Measurements from ENCODE around the gene PARVB.
A peak's percentile ranks its signal among the peaks of the same experiment; 100 is the strongest.

Gene PARVB

DNA sequence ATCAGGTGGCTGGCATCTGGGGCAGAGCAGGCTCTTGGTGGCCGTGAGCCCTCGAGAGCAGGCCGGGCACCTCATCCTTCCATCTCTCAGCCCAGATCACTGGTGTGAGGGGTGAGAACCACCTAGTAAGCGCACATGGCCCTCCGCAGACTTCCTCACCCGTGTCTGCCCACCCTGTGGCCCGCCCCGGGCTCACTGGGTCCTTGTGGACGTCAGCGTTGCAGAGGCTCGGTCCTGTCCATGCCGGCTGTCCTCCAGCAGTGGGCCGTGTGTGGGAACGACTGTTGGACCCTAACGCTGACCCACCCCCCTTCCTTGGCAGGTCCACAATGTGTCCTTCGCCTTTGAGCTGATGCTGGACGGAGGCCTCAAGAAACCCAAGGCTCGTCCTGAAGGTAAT lies 139.4 kb downstream of the PARVB start:
- no peak for DNase-seq (ENCODE audit: low spot score)

DNA sequence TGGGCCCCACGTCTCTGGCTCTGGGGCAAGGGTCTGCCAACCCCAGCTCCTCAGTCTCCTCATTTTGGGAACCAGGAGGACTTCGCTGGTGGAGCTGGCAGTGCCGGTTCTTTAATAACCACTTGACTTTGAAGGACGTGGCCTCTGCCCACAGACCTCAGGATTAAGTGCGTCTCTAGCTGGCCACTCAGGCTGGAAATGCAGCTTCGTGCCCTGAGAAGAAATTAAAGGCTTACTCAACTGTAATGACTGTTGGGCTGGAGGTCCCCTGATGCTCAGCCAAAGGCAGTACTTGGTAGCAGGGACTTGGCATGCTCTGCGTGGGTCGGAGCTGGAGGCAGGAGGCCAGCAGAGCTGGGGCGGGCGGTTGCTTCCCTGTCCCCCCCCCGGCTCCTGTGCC lies 139.9 kb downstream of the PARVB start:
- no peak for DNase-seq (ENCODE audit: low spot score)

DNA sequence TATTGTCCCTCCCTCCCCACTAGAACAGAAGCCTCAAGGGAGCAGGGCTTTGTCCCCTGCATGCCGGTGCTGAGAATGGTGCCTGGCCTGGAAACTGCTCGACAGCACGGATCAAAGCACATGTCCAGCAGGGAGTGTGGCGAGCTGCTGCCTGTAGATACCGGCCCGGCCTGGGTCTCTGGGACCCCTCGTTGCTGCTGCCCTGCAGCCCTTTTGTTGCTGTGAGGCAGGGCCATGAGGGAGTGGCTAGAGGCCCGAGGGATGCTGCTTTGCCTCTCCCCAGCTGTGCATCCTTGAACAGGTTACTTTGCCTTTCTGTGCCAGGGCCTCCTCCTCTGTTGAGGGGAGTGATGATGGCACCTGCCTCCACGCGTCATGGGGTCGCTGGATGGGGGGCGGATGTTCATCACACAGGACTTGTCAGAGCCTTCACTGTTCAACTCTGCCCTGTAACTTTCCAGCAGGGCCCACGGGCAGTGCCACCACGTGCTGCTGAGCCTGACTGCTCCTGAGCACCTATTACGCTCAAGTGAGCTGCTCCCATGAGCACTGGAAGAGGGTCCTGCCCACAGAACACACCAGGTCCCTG lies 141.3 kb downstream of the PARVB start:
- no peak for DNase-seq (ENCODE audit: low spot score)

DNA sequence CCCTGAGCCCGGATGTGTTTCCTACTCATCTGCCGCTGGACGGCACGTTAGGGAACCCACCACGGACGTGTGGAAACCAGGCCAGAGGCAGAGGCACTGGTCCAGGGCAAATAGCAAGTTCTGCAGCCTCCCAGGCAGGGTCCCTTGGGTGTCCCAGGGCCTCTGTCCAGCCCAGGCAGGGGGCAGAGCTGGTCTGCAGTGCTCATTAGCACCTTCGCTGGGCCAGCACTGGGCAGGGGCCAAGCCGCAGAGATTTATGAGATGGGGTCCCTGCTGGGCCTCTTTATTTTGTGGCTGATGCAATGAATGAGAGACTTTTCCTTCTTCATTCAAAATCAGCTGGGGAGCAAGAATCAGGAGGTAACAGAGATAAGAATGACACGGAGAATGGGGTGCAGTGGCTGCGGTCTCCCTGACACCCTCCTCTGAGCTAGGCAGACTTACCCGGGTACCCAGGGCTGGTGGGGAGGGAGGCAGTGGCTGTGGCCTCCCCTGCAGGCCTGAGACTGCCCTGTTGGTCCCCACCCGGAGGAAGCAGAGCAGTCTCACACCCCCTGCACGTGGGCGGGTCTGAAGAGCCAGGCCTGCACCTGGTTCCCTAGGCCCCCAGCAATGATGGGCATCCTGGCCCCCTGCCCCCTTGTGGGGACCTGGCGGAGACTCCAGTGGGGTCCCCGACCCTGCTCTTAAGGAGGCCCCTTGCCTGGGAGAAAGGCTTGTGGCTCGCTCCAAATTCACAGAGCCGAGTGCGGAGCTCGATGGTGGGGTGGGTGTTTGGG lies 142.6 kb downstream of the PARVB start:
- DNase-seq (ENCODE audit: low spot score): no peak

- DNase-seq (ENCODE audit: low spot score): no peak
Observed at GRCh38 chr22:44167501-44167900, 143.4 kb downstream of the PARVB start.

DNA sequence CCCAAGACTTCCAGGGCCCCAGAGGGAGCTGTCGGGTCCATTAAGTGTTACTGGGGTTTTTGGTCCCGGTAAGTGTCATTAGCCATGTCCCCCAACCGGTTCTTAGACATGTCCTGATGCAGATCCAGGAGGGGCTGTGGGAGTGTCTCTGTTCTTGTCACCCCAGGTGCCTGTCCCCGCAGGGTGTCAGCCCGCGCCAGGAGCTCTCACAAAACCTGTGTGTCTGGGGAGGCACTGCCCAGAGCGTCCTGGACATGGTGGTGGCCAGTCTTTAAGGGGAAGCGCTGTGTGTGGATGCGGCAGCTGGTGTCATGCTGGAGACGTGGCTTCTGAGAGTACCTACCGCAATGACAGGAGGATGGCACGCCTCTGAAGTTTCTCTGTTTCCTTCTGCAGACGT lies 144.1 kb downstream of the PARVB start:
- DNase-seq (ENCODE audit: low spot score): no peak

GRCh38 chr22:44170470-44170869 lies 146.4 kb downstream of the PARVB start:
- DNase-seq (ENCODE audit: low spot score): no peak

DNA sequence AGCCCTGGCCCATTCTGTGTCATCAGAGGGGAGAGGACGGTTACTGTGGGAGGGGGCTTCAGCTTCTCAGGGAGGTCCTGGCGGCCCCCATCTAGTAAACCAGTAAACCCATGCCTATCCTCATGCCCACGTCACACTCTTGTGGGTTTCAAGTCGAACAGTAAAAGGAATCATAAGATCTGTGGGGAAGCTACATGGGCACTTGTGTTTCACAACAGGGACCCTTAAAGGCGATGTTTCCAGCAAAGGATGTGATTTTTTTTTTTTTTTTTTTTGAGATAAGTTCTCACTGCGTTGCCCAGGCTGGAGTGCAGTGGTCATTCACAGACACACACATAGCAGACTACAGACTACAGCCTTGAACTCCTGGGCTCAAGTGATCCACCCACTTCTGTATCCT lies 147.5 kb downstream of the PARVB start:
- no peak for DNase-seq (ENCODE audit: low spot score)

DNA sequence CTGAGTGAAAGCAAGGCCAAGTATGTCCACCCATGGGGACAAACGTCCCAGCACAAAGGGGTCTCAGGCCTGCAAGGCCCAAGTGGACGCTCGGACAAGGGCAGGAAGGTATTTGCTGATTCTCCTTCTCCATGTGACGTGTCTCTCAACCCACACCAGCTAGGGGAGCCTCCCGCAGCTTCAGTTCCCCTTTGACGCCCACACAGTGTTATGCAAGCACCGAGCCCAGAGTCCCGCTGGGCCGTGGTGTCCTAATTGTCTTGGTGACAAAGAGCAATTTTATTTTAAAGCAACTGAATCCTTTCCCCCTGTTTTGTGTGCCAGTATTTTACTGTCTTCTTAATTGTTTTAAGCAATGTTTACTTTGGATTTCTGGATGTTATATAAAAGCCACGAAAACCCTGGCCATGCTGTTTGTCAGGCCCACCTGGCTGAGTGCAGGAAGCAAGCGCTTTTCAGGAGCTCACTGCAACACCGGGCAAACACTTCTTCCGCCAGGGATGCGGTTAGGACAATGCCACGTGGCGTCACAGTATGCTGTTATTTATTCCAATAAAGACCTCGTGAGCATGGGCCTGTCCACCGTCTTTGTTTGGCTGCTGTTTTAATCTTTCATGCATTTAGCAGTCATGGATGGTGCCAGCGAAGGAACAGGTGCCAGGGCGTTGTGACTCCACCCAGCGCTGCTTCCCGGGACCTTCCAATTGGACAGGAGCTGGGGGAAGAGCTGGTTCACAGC lies 148.4 kb downstream of the PARVB start:
- peak; percentile 43 for DNase-seq (ENCODE audit: low spot score)

DNA sequence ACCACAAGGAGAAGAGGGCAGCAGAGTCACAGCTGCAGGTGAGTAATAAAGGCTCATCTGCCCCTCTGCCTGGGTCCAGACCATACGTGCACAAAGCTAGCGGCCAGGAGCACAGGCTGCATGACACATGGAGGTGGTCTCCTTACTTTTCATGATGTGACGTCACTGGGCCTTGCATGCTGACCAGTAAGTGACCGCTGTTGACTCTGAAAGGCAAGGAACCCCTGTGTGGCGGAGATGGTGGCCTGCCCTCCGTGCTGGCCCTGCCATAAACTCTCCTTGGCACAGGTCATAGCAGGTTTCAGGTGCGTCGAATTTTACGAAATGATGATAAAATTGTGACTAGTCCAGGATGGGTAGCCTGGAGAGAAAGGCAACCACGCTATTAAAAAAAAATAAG lies 149.1 kb downstream of the PARVB start:
- no peak for DNase-seq (ENCODE audit: low spot score)

DNA sequence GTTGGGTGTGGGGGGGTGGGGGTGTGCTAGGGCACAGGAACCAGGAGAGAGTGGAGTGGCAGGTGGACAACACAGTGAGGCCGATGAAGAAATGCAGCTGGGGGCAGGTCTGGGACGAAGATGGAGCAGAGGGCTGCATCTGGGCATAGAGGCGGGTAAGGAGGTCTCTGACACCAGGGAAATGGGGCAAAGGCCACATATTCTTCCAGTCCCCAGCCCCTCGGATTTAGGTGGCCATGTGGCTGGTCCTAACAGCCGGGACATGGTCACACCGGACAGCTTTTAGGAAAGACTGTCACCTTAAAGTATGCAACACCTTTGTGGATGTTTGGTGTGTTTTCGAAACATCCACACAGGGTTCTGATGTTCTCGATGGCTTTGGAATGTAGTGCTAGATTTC lies 151.6 kb downstream of the PARVB start:
- no peak for DNase-seq (ENCODE audit: low spot score)

DNA sequence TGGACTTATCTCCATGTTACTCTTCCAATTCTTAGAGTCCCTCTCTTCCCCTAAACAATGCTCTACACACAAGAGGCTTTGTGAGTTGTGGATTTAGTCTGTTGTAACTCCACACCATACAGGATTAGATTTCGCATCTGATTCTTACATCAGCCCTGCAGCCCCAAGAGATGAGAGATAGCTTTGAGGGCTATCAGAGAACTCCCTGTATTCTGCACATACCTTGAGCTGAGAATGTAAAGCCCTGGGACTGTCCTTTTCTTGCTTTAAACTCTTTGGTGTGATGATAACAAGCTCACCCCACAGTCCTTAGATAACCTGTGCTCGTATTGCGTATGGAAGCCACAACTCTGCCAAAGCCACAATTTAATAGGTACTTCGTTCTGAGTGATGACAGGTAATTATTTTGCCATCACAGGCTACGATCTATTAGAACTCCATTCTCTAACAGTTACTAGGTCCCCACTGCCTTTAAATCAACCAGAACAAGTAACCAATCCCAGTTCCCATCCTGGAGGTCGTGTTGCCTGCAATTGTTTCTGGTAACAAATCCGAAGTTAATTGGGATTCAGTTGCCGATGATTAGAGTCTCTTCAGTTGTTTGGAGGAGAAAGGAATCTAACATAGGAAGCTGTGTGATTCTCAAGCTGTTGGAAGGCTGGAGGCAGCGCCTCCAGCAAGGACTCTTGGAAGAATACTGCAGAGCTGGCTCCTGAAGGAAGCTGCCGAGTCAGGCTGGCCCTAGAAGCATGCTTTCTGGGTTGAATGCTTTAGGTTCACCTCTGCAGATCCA lies 155.3 kb downstream of the PARVB start:
- no peak for DNase-seq (ENCODE audit: low spot score)

DNA sequence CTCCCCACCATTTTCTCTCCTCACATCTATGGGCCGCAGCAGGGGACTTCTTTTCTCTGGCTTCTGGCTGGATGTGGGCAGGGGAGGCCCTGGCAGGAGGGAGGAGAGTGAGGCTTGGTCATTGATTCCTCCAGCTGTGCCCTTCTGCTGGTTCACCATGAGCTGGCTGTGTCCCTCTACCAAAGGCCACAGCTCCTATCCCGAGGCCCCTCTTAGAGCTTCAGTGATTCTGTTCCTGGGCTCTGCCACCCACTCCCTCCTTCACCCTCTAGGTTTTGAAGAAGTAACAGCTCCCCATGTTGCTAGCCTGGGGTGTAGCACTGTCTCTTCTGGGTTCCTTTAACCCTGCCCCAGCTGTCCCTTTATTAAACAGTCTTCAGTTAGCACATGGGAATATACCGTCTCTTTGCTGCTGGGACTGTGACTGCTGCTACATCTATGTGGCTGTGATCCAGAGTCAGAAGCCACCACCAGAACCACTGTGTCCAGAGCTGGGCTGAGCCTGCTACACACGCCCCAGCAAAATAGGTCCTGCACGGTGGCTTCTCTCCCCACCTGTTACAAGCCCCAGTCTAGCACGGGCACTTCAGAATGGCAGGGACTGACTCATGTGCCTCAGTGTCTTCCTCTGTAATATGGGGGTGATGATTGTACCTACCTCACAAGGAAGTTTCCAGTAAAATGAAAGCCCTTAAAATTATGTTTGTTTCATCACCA lies 156.0 kb downstream of the PARVB start:
- DNase-seq (ENCODE audit: low spot score): no peak

DNA sequence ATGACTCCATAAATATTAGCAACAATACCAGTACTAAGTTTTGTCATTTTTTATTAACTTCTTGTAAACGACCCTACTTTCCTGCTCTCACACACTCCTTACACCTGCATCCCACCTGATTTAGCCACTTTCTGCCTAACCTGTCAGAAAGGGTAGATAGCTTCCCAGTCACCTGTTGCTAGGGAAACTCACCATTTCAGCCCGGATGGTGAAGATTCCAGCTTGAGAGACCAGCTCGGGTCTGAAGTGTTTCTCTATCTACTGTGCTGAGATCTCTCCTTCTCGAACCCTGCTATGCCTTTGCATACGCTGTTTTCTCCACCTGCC lies 156.6 kb downstream of the PARVB start, which contains the start of gene PARVG:
Gene PARVG, plus strand, starts transcription at position 220 of the 327 bp plus-strand sequence. CDS start 2,405 bp downstream, outside the sequence.
- DNase-seq (ENCODE audit: low spot score): no peak

GRCh38 chr22:44181033-44181911 lies 157.2 kb downstream of the PARVB start:
- no peak for DNase-seq (ENCODE audit: low spot score)

GRCh38 chr22:44181912-44182587 lies 157.9 kb downstream of the PARVB start:
- no peak for DNase-seq (ENCODE audit: low spot score)

- no peak for DNase-seq (ENCODE audit: low spot score)
Observed at GRCh38 chr22:44182588-44183286, 158.6 kb downstream of the PARVB start.

- no peak for DNase-seq (ENCODE audit: low spot score)
Observed at GRCh38 chr22:44183287-44183588, 159.1 kb downstream of the PARVB start.

- no peak for DNase-seq (ENCODE audit: low spot score)
Observed at GRCh38 chr22:44184006-44184405, 159.9 kb downstream of the PARVB start.
